ENCODE results near the gene TNXB.
"Not testable (repeated sequence)": the region's sequence is repeated elsewhere in the genome, so short reads cannot be mapped to it uniquely, and the experiment has no call there.

GRCh38 chr6:32004393-32004792 lies 104.7 kb downstream of the TNXB start:
- TF ChIP-seq, protein P1, sequence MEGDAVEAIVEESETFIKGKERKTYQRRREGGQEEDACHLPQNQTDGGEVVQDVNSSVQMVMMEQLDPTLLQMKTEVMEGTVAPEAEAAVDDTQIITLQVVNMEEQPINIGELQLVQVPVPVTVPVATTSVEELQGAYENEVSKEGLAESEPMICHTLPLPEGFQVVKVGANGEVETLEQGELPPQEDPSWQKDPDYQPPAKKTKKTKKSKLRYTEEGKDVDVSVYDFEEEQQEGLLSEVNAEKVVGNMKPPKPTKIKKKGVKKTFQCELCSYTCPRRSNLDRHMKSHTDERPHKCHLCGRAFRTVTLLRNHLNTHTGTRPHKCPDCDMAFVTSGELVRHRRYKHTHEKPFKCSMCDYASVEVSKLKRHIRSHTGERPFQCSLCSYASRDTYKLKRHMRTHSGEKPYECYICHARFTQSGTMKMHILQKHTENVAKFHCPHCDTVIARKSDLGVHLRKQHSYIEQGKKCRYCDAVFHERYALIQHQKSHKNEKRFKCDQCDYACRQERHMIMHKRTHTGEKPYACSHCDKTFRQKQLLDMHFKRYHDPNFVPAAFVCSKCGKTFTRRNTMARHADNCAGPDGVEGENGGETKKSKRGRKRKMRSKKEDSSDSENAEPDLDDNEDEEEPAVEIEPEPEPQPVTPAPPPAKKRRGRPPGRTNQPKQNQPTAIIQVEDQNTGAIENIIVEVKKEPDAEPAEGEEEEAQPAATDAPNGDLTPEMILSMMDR (IDR thresholded peaks at IDR 0.05), result not testable (repeated sequence)
- not testable (repeated sequence) for TF ChIP-seq POLR2A (IDR thresholded peaks at IDR 0.05)
